PC-3 (cell line): ENCODE data around the gene XIST.
"Not testable (repeated sequence)": the region's sequence is repeated elsewhere in the genome, so short reads cannot be mapped to it uniquely, and the experiment has no call there.

Experiments used
- EZH2 ChIP-seq: fragments of 300-600 bp; sonication (generic); IDR thresholded peaks from one replicate; pipeline ENCODE4 v1.6.1; 2017; ENCODE audit warnings: antibody characterized with exemption, mild to moderate bottlenecking, low read length; ENCODE audit not compliant: unreplicated experiment
- TF ChIP-seq, protein P1 (sequence below): fragments of 300-600 bp; sonication (generic); conservative IDR thresholded peaks from 2 replicates; pipeline ENCODE4 v1.5.1; 2017; ENCODE audit warnings: antibody characterized with exemption, low read depth, mild to moderate bottlenecking, low read length

DNA sequence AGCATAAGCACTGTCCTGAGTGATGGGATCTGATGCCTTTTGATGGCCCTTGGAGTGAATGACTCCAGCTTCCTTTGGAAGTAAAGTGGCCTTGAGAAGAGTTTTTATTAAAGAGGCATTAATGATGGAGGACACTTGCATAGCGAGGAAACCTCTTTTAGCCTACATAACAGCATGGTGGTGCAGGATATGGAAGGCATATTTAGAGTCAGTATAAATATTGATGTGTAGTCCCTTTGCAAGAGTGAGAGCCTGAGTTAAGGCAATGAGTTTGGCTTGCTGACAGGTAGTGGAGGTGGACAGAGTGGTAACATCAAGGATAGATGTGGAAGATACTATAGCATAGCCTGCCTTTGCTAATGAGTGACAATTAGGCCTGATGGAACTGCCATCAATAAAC, 48.4 kb downstream of the XIST start:
- not testable (repeated sequence) for TF ChIP-seq EZH2
- TF ChIP-seq, protein P1, sequence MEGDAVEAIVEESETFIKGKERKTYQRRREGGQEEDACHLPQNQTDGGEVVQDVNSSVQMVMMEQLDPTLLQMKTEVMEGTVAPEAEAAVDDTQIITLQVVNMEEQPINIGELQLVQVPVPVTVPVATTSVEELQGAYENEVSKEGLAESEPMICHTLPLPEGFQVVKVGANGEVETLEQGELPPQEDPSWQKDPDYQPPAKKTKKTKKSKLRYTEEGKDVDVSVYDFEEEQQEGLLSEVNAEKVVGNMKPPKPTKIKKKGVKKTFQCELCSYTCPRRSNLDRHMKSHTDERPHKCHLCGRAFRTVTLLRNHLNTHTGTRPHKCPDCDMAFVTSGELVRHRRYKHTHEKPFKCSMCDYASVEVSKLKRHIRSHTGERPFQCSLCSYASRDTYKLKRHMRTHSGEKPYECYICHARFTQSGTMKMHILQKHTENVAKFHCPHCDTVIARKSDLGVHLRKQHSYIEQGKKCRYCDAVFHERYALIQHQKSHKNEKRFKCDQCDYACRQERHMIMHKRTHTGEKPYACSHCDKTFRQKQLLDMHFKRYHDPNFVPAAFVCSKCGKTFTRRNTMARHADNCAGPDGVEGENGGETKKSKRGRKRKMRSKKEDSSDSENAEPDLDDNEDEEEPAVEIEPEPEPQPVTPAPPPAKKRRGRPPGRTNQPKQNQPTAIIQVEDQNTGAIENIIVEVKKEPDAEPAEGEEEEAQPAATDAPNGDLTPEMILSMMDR: not testable (repeated sequence)
